ENCODE results near the gene RAD18.

DNA sequence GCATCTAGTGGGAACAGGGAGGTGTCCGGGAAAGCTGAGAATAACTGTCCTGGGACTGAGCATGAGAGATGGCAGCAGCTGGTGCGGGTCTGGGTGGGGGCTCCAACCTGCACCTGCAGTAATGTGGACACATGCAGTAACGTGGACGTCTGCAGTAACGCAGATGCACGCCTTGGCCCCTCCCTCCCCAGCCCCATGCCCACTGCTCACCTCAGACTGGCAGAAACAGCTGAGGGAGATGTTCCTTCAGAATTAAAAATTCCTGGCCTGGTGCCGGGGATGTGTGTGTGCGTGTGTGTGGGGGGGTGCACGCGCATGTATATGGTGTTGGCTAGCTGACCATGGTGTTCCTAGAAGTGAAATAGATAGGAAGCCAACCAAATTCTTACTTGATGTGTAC lies 107.2 kb downstream of the RAD18 start:
- TF ChIP-seq, protein P1, sequence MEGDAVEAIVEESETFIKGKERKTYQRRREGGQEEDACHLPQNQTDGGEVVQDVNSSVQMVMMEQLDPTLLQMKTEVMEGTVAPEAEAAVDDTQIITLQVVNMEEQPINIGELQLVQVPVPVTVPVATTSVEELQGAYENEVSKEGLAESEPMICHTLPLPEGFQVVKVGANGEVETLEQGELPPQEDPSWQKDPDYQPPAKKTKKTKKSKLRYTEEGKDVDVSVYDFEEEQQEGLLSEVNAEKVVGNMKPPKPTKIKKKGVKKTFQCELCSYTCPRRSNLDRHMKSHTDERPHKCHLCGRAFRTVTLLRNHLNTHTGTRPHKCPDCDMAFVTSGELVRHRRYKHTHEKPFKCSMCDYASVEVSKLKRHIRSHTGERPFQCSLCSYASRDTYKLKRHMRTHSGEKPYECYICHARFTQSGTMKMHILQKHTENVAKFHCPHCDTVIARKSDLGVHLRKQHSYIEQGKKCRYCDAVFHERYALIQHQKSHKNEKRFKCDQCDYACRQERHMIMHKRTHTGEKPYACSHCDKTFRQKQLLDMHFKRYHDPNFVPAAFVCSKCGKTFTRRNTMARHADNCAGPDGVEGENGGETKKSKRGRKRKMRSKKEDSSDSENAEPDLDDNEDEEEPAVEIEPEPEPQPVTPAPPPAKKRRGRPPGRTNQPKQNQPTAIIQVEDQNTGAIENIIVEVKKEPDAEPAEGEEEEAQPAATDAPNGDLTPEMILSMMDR (conservative IDR thresholded peaks at IDR 0.05 in 1 of 2, IDR thresholded peaks at IDR 0.05 in 1 of 2; ENCODE audit: extremely low read depth in 1 of 2, insufficient read depth in 1 of 2, low read depth in 1 of 2, low read length in 2 of 2), result no peak
- TF ChIP-seq EZH2 (IDR thresholded peaks at IDR 0.05; ENCODE audit: borderline replicate concordance, low read length), result no peak
